Astrocyte (in vitro differentiated cells and primary cell): ENCODE data around the gene ENOX1. TPM values are rescaled to one million over a fixed set of nuclear protein-coding genes. Genes with fewer than 3 reads are reported as not detected.

Experiments used
- DNase-seq: peaks from one replicate; pipeline ENCODE4 v3.0.0-alpha.2; 2010; ENCODE audit warnings: low read depth
- FAIRE-seq: peaks from 2 replicates; lab custom pipeline; 2011; peaks lifted over from hg19 to GRCh38; lab: Jason Lieb, UNC
- H2AFZ ChIP-seq: 2 replicates; pipeline ENCODE4 v1.6.0; 2012; ENCODE audit warnings: low read depth, low read length, inconsistent platforms
- H3K27ac ChIP-seq: 2 replicates; pipeline ENCODE4 v1.5.1; 2011; ENCODE audit warnings: low read depth, low read length, inconsistent platforms
- H3K27me3 ChIP-seq: 2 replicates; pipeline ENCODE4 v1.6.0; 2011; ENCODE audit warnings: low read length, inconsistent platforms; ENCODE audit not compliant: insufficient read depth
- H3K36me3 ChIP-seq: 2 replicates; pipeline ENCODE4 v1.5.1; 2011; ENCODE audit warnings: low read length, inconsistent platforms; ENCODE audit not compliant: insufficient read depth
- H3K4me1 ChIP-seq: 2 replicates; pipeline ENCODE4 v1.5.1; 2011; ENCODE audit warnings: low read length, inconsistent platforms; ENCODE audit not compliant: insufficient read depth
- H3K4me2 ChIP-seq: 2 replicates; pipeline ENCODE4 v1.6.0; 2012; ENCODE audit warnings: low read length, inconsistent platforms
- H3K4me3 ChIP-seq: 2 replicates; pipeline ENCODE4 v1.5.1; 2011; ENCODE audit warnings: low read depth, mild to moderate bottlenecking, low read length, inconsistent platforms; ENCODE audit not compliant: insufficient read depth
- H3K79me2 ChIP-seq: 2 replicates; pipeline ENCODE4 v1.6.0; 2012; ENCODE audit warnings: mild to moderate bottlenecking, low read length, inconsistent platforms; ENCODE audit not compliant: insufficient read depth
- H3K9ac ChIP-seq: 2 replicates; pipeline ENCODE4 v1.6.0; 2012; ENCODE audit warnings: mild to moderate bottlenecking, low read length, inconsistent platforms
- H3K9me3 ChIP-seq: 2 replicates; pipeline ENCODE4 v1.5.1; 2012; ENCODE audit warnings: low read depth, mild to moderate bottlenecking, low read length, inconsistent platforms; ENCODE audit not compliant: insufficient read depth
- H4K20me1 ChIP-seq: 2 replicates; pipeline ENCODE4 v1.6.0; 2012; ENCODE audit warnings: low read length, inconsistent platforms; ENCODE audit not compliant: insufficient read depth
- H3K27ac Mint-ChIP-seq: one replicate; pipeline ENCODE4 v1.8.0; 2021; ENCODE audit warnings: mild to moderate bottlenecking, mixed read lengths; ENCODE audit not compliant: unreplicated experiment
- H3K27me3 Mint-ChIP-seq: one replicate; pipeline ENCODE4 v1.8.0; 2021; ENCODE audit warnings: low read depth, mixed read lengths; ENCODE audit not compliant: unreplicated experiment
- H3K36me3 Mint-ChIP-seq: one replicate; pipeline ENCODE4 v1.8.0; 2021; ENCODE audit warnings: low read depth, mixed read lengths; ENCODE audit not compliant: unreplicated experiment
- H3K4me1 Mint-ChIP-seq: one replicate; pipeline ENCODE4 v1.8.0; 2021; ENCODE audit warnings: low read depth, mixed read lengths; ENCODE audit not compliant: unreplicated experiment
- H3K4me3 Mint-ChIP-seq: one replicate; pipeline ENCODE4 v1.8.0; 2021; ENCODE audit warnings: mild to moderate bottlenecking, moderate library complexity, mixed read lengths; ENCODE audit not compliant: unreplicated experiment
- H3K9me3 Mint-ChIP-seq: one replicate; pipeline ENCODE4 v1.8.0; 2021; ENCODE audit warnings: mild to moderate bottlenecking, mixed read lengths; ENCODE audit not compliant: unreplicated experiment
- CTCF ChIP-seq: IDR thresholded peaks from 2 replicates; pipeline ENCODE4 v1.5.1; 2011; ENCODE audit warnings: low read depth, mild to moderate bottlenecking, inconsistent platforms, low read length, moderate library complexity; ENCODE audit not compliant: insufficient read depth
- EZH2 ChIP-seq: IDR thresholded peaks from 2 replicates; pipeline ENCODE4 v1.6.1; 2012; ENCODE audit warnings: mild to moderate bottlenecking, low read length, inconsistent platforms; ENCODE audit not compliant: insufficient read depth
- total RNA-seq: library from RNA; stranded (reverse); gene quantifications from 2 replicates; pipeline ENCODE4 v1.2.1, GENCODE V29; 2021

The ENOX1 gene
- total RNA-seq, 1 donor from 2014 or later: 2.3 TPM

GRCh38 chr13:43377973-43378372 is 408.8 kb downstream of the ENOX1 start:
- H3K4me2 ChIP-seq: peak overlapping the region; percentile 1
- Mint-ChIP-seq H3K27ac (no peak overlapping the region), H3K4me3 (no peak overlapping the region), H3K36me3 (no peaks in the 10 kb centered on the region), H3K4me1 (peaks cover 7% of the 10 kb centered on the region), H3K27me3 (no peaks in the 10 kb centered on the region), H3K9me3 (peaks cover 7% of the 10 kb centered on the region)
- FAIRE-seq (no peak), DNase-seq (peak; percentile 91)
- H3K36me3 ChIP-seq: no peaks in the 10 kb centered on the region
- peak overlapping the region; percentile 19 for H3K9ac ChIP-seq
- H3K4me3 ChIP-seq: no peak overlapping the region
- H3K79me2 ChIP-seq: no peaks in the 10 kb centered on the region
- no peak overlapping the region for H2AFZ ChIP-seq
- TF ChIP-seq CTCF (no peak), EZH2 (no peak)
- no peaks in the 10 kb centered on the region for H4K20me1 ChIP-seq
- H3K4me1 ChIP-seq: peaks cover 13% of the 10 kb centered on the region
- peak overlapping the region; percentile 49 for H3K27ac ChIP-seq
- H3K9me3 ChIP-seq: no peaks in the 10 kb centered on the region
- H3K27me3 ChIP-seq: no peaks in the 10 kb centered on the region

- Mint-ChIP-seq H3K4me1 (peaks cover 7% of the 10 kb centered on the region), H3K4me3 (no peak overlapping the region), H3K9me3 (peaks cover 7% of the 10 kb centered on the region), H3K36me3 (no peaks in the 10 kb centered on the region), H3K27me3 (no peaks in the 10 kb centered on the region), H3K27ac (no peak overlapping the region)
- Histone ChIP-seq H3K4me3 (no peak overlapping the region), H4K20me1 (no peaks in the 10 kb centered on the region), H2AFZ (no peak overlapping the region), H3K4me2 (no peak overlapping the region), H3K27me3 (peaks cover 2% of the 10 kb centered on the region), H3K36me3 (no peaks in the 10 kb centered on the region), H3K9me3 (no peaks in the 10 kb centered on the region), H3K4me1 (peaks cover 13% of the 10 kb centered on the region), H3K79me2 (no peaks in the 10 kb centered on the region), H3K27ac (peak overlapping the region; percentile 43), H3K9ac (no peak overlapping the region)
- DNase-seq (peak; percentile 65), FAIRE-seq (peak; percentile 37)
- no peak for TF ChIP-seq EZH2
- TF ChIP-seq CTCF: no peak
These were observed 409.6 kb downstream of the ENOX1 start for GRCh38 chr13:43377149-43377548.

- H3K27me3 ChIP-seq: peaks cover 4% of the 10 kb centered on the region
- H2AFZ ChIP-seq: no peak overlapping the region
- H3K9me3 Mint-ChIP-seq: peaks cover 7% of the 10 kb centered on the region
- H3K4me3 Mint-ChIP-seq: no peak overlapping the region
- no peak for TF ChIP-seq EZH2
- TF ChIP-seq CTCF: no peak
- H3K27ac ChIP-seq: no peak overlapping the region
- no peaks in the 10 kb centered on the region for H3K36me3 ChIP-seq
- H3K9me3 ChIP-seq: no peaks in the 10 kb centered on the region
- H3K9ac ChIP-seq: no peak overlapping the region
- H3K36me3 Mint-ChIP-seq: no peaks in the 10 kb centered on the region
- no peak overlapping the region for H3K4me2 ChIP-seq
- DNase-seq: no peak
- H3K79me2 ChIP-seq: no peaks in the 10 kb centered on the region
- H3K4me1 Mint-ChIP-seq: peaks cover 7% of the 10 kb centered on the region
- no peak overlapping the region for H3K4me3 ChIP-seq
- no peak for FAIRE-seq
- no peaks in the 10 kb centered on the region for H3K27me3 Mint-ChIP-seq
- no peaks in the 10 kb centered on the region for H4K20me1 ChIP-seq
- H3K4me1 ChIP-seq: peaks cover 13% of the 10 kb centered on the region
- no peak overlapping the region for H3K27ac Mint-ChIP-seq
These were observed 410.2 kb downstream of the ENOX1 start for GRCh38 chr13:43376596-43376995.
